ENCODE results near the gene PAMR1. TPM values are rescaled to one million over a fixed set of nuclear protein-coding genes. Genes with fewer than 3 reads are reported as not detected.

The PAMR1 gene
- total RNA-seq, 1 experiment from 2014 or later: 1.1 TPM

DNA sequence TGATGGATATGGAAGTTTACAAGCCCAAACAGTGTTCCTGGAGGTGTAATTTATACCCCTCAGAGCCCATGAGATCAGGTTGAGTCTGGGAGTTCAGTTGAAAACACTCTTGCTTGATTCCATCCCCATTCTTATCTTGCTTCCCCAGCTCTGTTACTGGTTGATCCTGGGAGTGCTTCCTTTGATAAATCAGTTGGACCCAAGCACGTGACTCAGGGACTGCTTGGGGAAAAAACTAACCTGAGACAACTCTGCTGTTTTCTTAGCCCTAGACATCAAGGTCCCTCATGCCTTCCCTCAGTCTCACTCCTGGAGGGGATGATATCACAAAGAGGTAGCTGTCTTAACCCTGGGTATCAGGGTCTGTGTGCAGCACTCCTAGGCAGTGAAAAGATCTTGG, 71.1 kb downstream of the PAMR1 start:
- no peaks in the 10 kb centered on the region for H3K9me2 ChIP-seq (ENCODE audit: insufficient read depth)
- H3K4me3 ChIP-seq: no peak overlapping the region
- BruUV-seq (replicated peaks): no TSS peak
- no peak for DNase-seq
- no peaks in the 10 kb centered on the region for H3F3A ChIP-seq (ENCODE audit: insufficient read depth, low read depth)
- peaks cover 11% of the 10 kb centered on the region; the same call in 1 of the 2 replicates for H3K27me3 ChIP-seq (ENCODE audit: insufficient read depth, low read depth)
- no peaks in the 10 kb centered on the region for H3K79me2 ChIP-seq (ENCODE audit: low read depth)
- intact Hi-C loops (cut with micrococcal nuclease; ENCODE audit: unreplicated experiment): no loop called here
- no peaks in the 10 kb centered on the region for H3K4me1 ChIP-seq (replicated peaks; ENCODE audit: insufficient read depth)
- H3K4me2 ChIP-seq: no peak overlapping the region
- no peak for TF ChIP-seq EZH2 (IDR thresholded peaks at IDR 0.05; ENCODE audit: low read depth)
- TF ChIP-seq, protein P1, sequence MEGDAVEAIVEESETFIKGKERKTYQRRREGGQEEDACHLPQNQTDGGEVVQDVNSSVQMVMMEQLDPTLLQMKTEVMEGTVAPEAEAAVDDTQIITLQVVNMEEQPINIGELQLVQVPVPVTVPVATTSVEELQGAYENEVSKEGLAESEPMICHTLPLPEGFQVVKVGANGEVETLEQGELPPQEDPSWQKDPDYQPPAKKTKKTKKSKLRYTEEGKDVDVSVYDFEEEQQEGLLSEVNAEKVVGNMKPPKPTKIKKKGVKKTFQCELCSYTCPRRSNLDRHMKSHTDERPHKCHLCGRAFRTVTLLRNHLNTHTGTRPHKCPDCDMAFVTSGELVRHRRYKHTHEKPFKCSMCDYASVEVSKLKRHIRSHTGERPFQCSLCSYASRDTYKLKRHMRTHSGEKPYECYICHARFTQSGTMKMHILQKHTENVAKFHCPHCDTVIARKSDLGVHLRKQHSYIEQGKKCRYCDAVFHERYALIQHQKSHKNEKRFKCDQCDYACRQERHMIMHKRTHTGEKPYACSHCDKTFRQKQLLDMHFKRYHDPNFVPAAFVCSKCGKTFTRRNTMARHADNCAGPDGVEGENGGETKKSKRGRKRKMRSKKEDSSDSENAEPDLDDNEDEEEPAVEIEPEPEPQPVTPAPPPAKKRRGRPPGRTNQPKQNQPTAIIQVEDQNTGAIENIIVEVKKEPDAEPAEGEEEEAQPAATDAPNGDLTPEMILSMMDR (conservative IDR thresholded peaks at IDR 0.05): no peak
- no peak overlapping the region for H2AFZ ChIP-seq
- no peaks in the 10 kb centered on the region for H3K9me3 ChIP-seq (ENCODE audit: insufficient read depth, low read depth)
- H4K20me1 ChIP-seq (ENCODE audit: insufficient read depth): no peaks in the 10 kb centered on the region
- no peaks in the 10 kb centered on the region for H3K36me3 ChIP-seq (ENCODE audit: low read depth)
- ChIA-PET CTCF (no interaction called here), POLR2A (ENCODE audit: unreplicated experiment) (no interaction called here)
- H3K27ac ChIP-seq: no peak overlapping the region

DNA sequence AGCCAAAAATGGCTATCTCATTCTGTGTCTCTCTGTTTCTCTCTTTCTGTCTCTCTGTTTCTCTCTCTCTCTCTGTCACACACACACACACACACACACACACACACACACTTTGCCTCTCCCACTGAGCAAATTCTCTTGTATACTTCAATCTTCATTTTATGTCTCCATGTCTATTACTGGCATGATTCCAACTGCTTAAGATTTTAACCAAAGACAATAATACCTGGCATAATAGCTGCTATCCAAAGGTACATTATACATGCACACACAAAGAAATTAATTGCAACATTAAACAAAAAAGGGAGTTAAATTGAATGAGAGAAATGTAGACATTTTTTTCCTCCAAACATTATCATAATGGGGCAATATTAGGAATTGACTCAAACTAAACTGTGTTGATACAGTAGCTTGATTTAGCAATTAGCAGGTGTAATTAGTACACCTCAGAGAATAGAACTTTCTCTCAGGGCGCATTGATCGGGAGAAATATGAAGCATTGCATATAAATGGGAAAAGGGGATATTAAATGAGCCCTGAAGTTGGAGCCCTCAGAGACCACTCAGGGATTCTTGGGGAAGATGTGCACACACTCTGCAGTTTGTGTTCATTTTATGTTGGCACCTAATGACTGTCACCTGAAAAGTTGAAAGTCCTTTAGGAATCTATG, 88.7 kb downstream of the PAMR1 start:
- CTCF ChIA-PET: no interaction called here
- Histone ChIP-seq H3K27me3 (ENCODE audit: insufficient read depth, low read depth) (peaks cover 96% of the 10 kb centered on the region), H3F3A (ENCODE audit: insufficient read depth, low read depth) (no peaks in the 10 kb centered on the region), H3K4me3 (no peak overlapping the region), H3K79me2 (ENCODE audit: low read depth) (no peaks in the 10 kb centered on the region), H3K9me3 (ENCODE audit: insufficient read depth, low read depth) (no peaks in the 10 kb centered on the region), H2AFZ (no peak overlapping the region), H3K4me2 (no peak overlapping the region), H3K36me3 (ENCODE audit: low read depth) (no peaks in the 10 kb centered on the region), H3K9me2 (ENCODE audit: insufficient read depth) (no peaks in the 10 kb centered on the region), H4K20me1 (ENCODE audit: insufficient read depth) (no peaks in the 10 kb centered on the region), H3K4me1 (replicated peaks; ENCODE audit: insufficient read depth) (no peaks in the 10 kb centered on the region), H3K27ac (no peak overlapping the region)
- BruUV-seq (replicated peaks): no TSS peak
- POLR2A ChIA-PET (ENCODE audit: unreplicated experiment): no interaction called here
- intact Hi-C loops (cut with micrococcal nuclease; ENCODE audit: unreplicated experiment): no loop called here
- DNase-seq: no peak
- TF ChIP-seq EZH2 (IDR thresholded peaks at IDR 0.05; ENCODE audit: low read depth): no peak

DNA sequence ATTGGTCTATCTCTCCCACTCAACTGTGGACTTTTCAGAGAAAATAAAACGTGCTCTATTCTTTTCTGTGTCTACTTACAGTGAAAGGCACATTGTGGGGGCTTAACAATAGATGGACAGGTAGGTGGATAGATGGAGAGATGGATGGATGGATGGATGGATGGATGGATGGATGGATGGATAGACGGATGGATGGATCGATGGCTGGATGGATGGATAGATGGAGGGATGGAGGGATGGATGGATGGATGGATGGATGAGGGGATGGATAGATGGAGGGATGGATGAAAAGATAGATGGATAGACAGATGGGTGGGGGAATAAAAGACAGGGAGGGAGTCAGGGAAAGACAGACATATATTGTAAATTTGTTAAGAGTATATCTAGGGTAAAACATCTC, 91.8 kb downstream of the PAMR1 start:
- Histone ChIP-seq H3K4me2 (no peak overlapping the region), H3K27ac (no peak overlapping the region), H2AFZ (no peak overlapping the region), H3K4me3 (no peak overlapping the region), H3F3A (ENCODE audit: insufficient read depth, low read depth) (no peaks in the 10 kb centered on the region), H3K9me3 (ENCODE audit: insufficient read depth, low read depth) (no peaks in the 10 kb centered on the region), H3K36me3 (ENCODE audit: low read depth) (no peaks in the 10 kb centered on the region), H4K20me1 (ENCODE audit: insufficient read depth) (no peaks in the 10 kb centered on the region), H3K27me3 (ENCODE audit: insufficient read depth, low read depth) (peaks cover 92% of the 10 kb centered on the region), H3K79me2 (ENCODE audit: low read depth) (no peaks in the 10 kb centered on the region), H3K9me2 (ENCODE audit: insufficient read depth) (no peaks in the 10 kb centered on the region), H3K4me1 (replicated peaks; ENCODE audit: insufficient read depth) (no peaks in the 10 kb centered on the region)
- POLR2A ChIA-PET (ENCODE audit: unreplicated experiment): no interaction called here
- intact Hi-C loops (cut with micrococcal nuclease; ENCODE audit: unreplicated experiment): no loop called here
- no peak for DNase-seq
- BruUV-seq (replicated peaks): no TSS peak
- TF ChIP-seq EZH2 (IDR thresholded peaks at IDR 0.05; ENCODE audit: low read depth): no peak
- TF ChIP-seq, protein P1 (conservative IDR thresholded peaks at IDR 0.05): no peak
- CTCF ChIA-PET: no interaction called here

DNA sequence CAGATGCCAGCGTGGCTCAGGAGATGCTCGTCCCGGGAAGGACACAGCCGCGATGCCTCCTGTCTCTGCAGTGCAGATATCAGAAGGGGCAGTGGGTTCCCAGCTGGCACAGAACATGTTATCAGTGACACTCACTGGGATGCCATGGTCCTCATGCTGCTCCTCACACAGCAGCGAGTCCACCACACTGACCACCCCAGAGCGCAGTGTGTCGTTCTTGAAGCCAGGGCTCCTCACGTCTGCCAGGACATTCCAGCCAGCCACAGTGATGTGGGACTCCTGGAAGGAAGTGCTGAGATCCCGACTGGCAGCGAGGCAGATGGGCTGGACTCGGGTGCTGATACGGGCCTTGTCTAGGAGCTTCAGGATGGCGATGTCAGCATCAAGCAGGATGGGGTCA, 93.0 kb downstream of the PAMR1 start:
- Histone ChIP-seq H3K27ac (no peak overlapping the region), H4K20me1 (ENCODE audit: insufficient read depth) (no peaks in the 10 kb centered on the region), H3K9me2 (ENCODE audit: insufficient read depth) (no peaks in the 10 kb centered on the region), H3K4me1 (replicated peaks; ENCODE audit: insufficient read depth) (no peaks in the 10 kb centered on the region), H2AFZ (no peak overlapping the region), H3F3A (ENCODE audit: insufficient read depth, low read depth) (no peaks in the 10 kb centered on the region), H3K27me3 (ENCODE audit: insufficient read depth, low read depth) (peaks cover 91% of the 10 kb centered on the region), H3K79me2 (ENCODE audit: low read depth) (no peaks in the 10 kb centered on the region), H3K36me3 (ENCODE audit: low read depth) (no peaks in the 10 kb centered on the region), H3K4me3 (no peak overlapping the region), H3K9me3 (ENCODE audit: insufficient read depth, low read depth) (no peaks in the 10 kb centered on the region), H3K4me2 (no peak overlapping the region)
- ChIA-PET CTCF (no interaction called here), POLR2A (ENCODE audit: unreplicated experiment) (no interaction called here)
- DNase-seq: no peak
- intact Hi-C loops (cut with micrococcal nuclease; ENCODE audit: unreplicated experiment): no loop called here
- no TSS peak for BruUV-seq (replicated peaks)
- TF ChIP-seq EZH2 (IDR thresholded peaks at IDR 0.05; ENCODE audit: low read depth): no peak
- TF ChIP-seq, protein P1 (conservative IDR thresholded peaks at IDR 0.05): no peak
